ENCODE measurements around the gene RSRC1.

The RSRC1 gene

GRCh38 chr3:158572766-158573060 lies 462.8 kb downstream of the RSRC1 start:
- Histone ChIP-seq H3K4ac (ENCODE audit: low read depth, low read length) (no peak overlapping the region), H3K9me3 (ENCODE audit: insufficient read depth, low read depth, low read length) (peaks cover 6% of the 10 kb centered on the region), H3K18ac (ENCODE audit: low read length) (no peak overlapping the region), H3K9ac (ENCODE audit: low read length) (no peak overlapping the region), H3K79me1 (ENCODE audit: low read length) (peaks cover 4% of the 10 kb centered on the region), H2AK5ac (ENCODE audit: low read length) (no peak overlapping the region), H3K4me2 (ENCODE audit: low read length) (no peak overlapping the region), H3K14ac (ENCODE audit: low read length) (no peak overlapping the region), H4K91ac (ENCODE audit: low read depth, low read length) (no peak overlapping the region), H4K8ac (ENCODE audit: low read depth, low read length) (no peak overlapping the region), H2BK5ac (ENCODE audit: low read depth, low read length, poor library complexity) (no peak overlapping the region), H3K79me2 (ENCODE audit: control insufficient read depth, insufficient read depth, low read length, poor library complexity) (no peaks in the 10 kb centered on the region), H3K27me3 (ENCODE audit: insufficient read depth, low read length) (no peaks in the 10 kb centered on the region), H4K12ac (ENCODE audit: low read depth, low read length) (no peak overlapping the region), H3K27ac (ENCODE audit: low read depth, low read length) (no peak overlapping the region), H3K4me1 (ENCODE audit: control insufficient read depth in 1 of 2, insufficient read depth in 2 of 2, low read length in 2 of 2) (peaks cover 0 to 4% of the 10 kb centered on the region in 2 experiments), H2BK120ac (ENCODE audit: insufficient read depth, low read length, poor library complexity) (no peak overlapping the region), H2AFZ (ENCODE audit: insufficient read depth, low read length, poor library complexity) (no peak overlapping the region), H3K23ac (ENCODE audit: low read length) (no peak overlapping the region), H3K4me3 (ENCODE audit: low read depth, low read length) (no peak overlapping the region), H3K36me3 (ENCODE audit: control insufficient read depth in 1 of 2, insufficient read depth in 2 of 2, low read length in 2 of 2) (no peaks in the 10 kb centered on the region), H2BK12ac (ENCODE audit: low read length) (no peak overlapping the region)
- DNase-seq, result no peak
- WGBS (ENCODE audit: extremely low coverage, insufficient coverage, insufficient read length), result 100% methylated on average over 3 of the region's 8 CpGs

- no peak overlapping the region for H2AK5ac ChIP-seq (ENCODE audit: low read length)
- H4K12ac ChIP-seq (ENCODE audit: low read depth, low read length), result no peak overlapping the region
- WGBS (ENCODE audit: extremely low coverage, insufficient coverage, insufficient read length), result no CpG with 5 or more reads among the region's 7 CpGs
- H3K14ac ChIP-seq (ENCODE audit: low read length), result no peak overlapping the region
- no peak overlapping the region for H2BK120ac ChIP-seq (ENCODE audit: insufficient read depth, low read length, poor library complexity)
- H3K9me3 ChIP-seq (ENCODE audit: insufficient read depth, low read depth, low read length), result peaks cover 6% of the 10 kb centered on the region
- no peak overlapping the region for H3K23ac ChIP-seq (ENCODE audit: low read length)
- peaks cover 0 to 4% of the 10 kb centered on the region in 2 experiments for H3K4me1 ChIP-seq (ENCODE audit: control insufficient read depth in 1 of 2, insufficient read depth in 2 of 2, low read length in 2 of 2)
- no peak overlapping the region for H3K4me3 ChIP-seq (ENCODE audit: low read depth, low read length)
- no peak overlapping the region for H4K8ac ChIP-seq (ENCODE audit: low read depth, low read length)
- no peak overlapping the region for H3K18ac ChIP-seq (ENCODE audit: low read length)
- no peaks in the 10 kb centered on the region for H3K36me3 ChIP-seq (ENCODE audit: control insufficient read depth in 1 of 2, insufficient read depth in 2 of 2, low read length in 2 of 2)
- no peak for DNase-seq
- H3K79me1 ChIP-seq (ENCODE audit: low read length), result peaks cover 4% of the 10 kb centered on the region
- H4K91ac ChIP-seq (ENCODE audit: low read depth, low read length), result no peak overlapping the region
- H3K27ac ChIP-seq (ENCODE audit: low read depth, low read length), result no peak overlapping the region
- H2BK5ac ChIP-seq (ENCODE audit: low read depth, low read length, poor library complexity), result no peak overlapping the region
- no peak overlapping the region for H2AFZ ChIP-seq (ENCODE audit: insufficient read depth, low read length, poor library complexity)
- H3K79me2 ChIP-seq (ENCODE audit: control insufficient read depth, insufficient read depth, low read length, poor library complexity), result no peaks in the 10 kb centered on the region
- H3K4me2 ChIP-seq (ENCODE audit: low read length), result no peak overlapping the region
- H3K4ac ChIP-seq (ENCODE audit: low read depth, low read length), result no peak overlapping the region
- H3K9ac ChIP-seq (ENCODE audit: low read length), result no peak overlapping the region
- no peaks in the 10 kb centered on the region for H3K27me3 ChIP-seq (ENCODE audit: insufficient read depth, low read length)
- no peak overlapping the region for H2BK12ac ChIP-seq (ENCODE audit: low read length)
These were observed 463.8 kb downstream of the RSRC1 start for GRCh38 chr3:158573714-158574113.

- no peak overlapping the region for H3K18ac ChIP-seq (ENCODE audit: low read length)
- H4K8ac ChIP-seq (ENCODE audit: low read depth, low read length), result no peak overlapping the region
- no peak for DNase-seq
- H3K23ac ChIP-seq (ENCODE audit: low read length), result no peak overlapping the region
- no peaks in the 10 kb centered on the region for H3K36me3 ChIP-seq (ENCODE audit: control insufficient read depth in 1 of 2, insufficient read depth in 2 of 2, low read length in 2 of 2)
- H2AK5ac ChIP-seq (ENCODE audit: low read length), result no peak overlapping the region
- no CpG with 5 or more reads among the region's 1 CpG for WGBS (ENCODE audit: extremely low coverage, insufficient coverage, insufficient read length)
- no peak overlapping the region for H2BK5ac ChIP-seq (ENCODE audit: low read depth, low read length, poor library complexity)
- H2BK12ac ChIP-seq (ENCODE audit: low read length), result no peak overlapping the region
- peaks cover 6% of the 10 kb centered on the region for H3K9me3 ChIP-seq (ENCODE audit: insufficient read depth, low read depth, low read length)
- H3K14ac ChIP-seq (ENCODE audit: low read length), result no peak overlapping the region
- no peak overlapping the region for H3K27ac ChIP-seq (ENCODE audit: low read depth, low read length)
- no peak overlapping the region for H2AFZ ChIP-seq (ENCODE audit: insufficient read depth, low read length, poor library complexity)
- no peak overlapping the region for H4K91ac ChIP-seq (ENCODE audit: low read depth, low read length)
- no peak overlapping the region for H4K12ac ChIP-seq (ENCODE audit: low read depth, low read length)
- no peaks in the 10 kb centered on the region for H3K79me2 ChIP-seq (ENCODE audit: control insufficient read depth, insufficient read depth, low read length, poor library complexity)
- H3K9ac ChIP-seq (ENCODE audit: low read length), result no peak overlapping the region
- no peak overlapping the region for H3K4ac ChIP-seq (ENCODE audit: low read depth, low read length)
- H3K27me3 ChIP-seq (ENCODE audit: insufficient read depth, low read length), result no peaks in the 10 kb centered on the region
- H3K4me3 ChIP-seq (ENCODE audit: low read depth, low read length), result no peak overlapping the region
- H3K4me1 ChIP-seq (ENCODE audit: control insufficient read depth in 1 of 2, insufficient read depth in 2 of 2, low read length in 2 of 2), result peaks cover 0 to 4% of the 10 kb centered on the region in 2 experiments
- H2BK120ac ChIP-seq (ENCODE audit: insufficient read depth, low read length, poor library complexity), result no peak overlapping the region
- H3K79me1 ChIP-seq (ENCODE audit: low read length), result peaks cover 4% of the 10 kb centered on the region
- no peak overlapping the region for H3K4me2 ChIP-seq (ENCODE audit: low read length)
These were observed 464.8 kb downstream of the RSRC1 start for GRCh38 chr3:158574646-158575045.

GRCh38 chr3:158590223-158590622 lies 480.3 kb downstream of the RSRC1 start:
- no peak overlapping the region for H4K91ac ChIP-seq (ENCODE audit: low read depth, low read length)
- H2AFZ ChIP-seq (ENCODE audit: insufficient read depth, low read length, poor library complexity), result no peak overlapping the region
- H3K9ac ChIP-seq (ENCODE audit: low read length), result no peak overlapping the region
- no peaks in the 10 kb centered on the region for H3K36me3 ChIP-seq (ENCODE audit: control insufficient read depth in 1 of 2, insufficient read depth in 2 of 2, low read length in 2 of 2)
- no peaks in the 10 kb centered on the region for H3K79me2 ChIP-seq (ENCODE audit: control insufficient read depth, insufficient read depth, low read length, poor library complexity)
- H3K4me3 ChIP-seq (ENCODE audit: low read depth, low read length), result no peak overlapping the region
- no peaks in the 10 kb centered on the region for H3K79me1 ChIP-seq (ENCODE audit: low read length)
- H2BK120ac ChIP-seq (ENCODE audit: insufficient read depth, low read length, poor library complexity), result no peak overlapping the region
- H3K9me3 ChIP-seq (ENCODE audit: insufficient read depth, low read depth, low read length), result no peaks in the 10 kb centered on the region
- no peak overlapping the region for H2BK5ac ChIP-seq (ENCODE audit: low read depth, low read length, poor library complexity)
- no peak overlapping the region for H2BK12ac ChIP-seq (ENCODE audit: low read length)
- H3K4me1 ChIP-seq (ENCODE audit: control insufficient read depth in 1 of 2, insufficient read depth in 2 of 2, low read length in 2 of 2), result peaks cover 0 to 2% of the 10 kb centered on the region in 2 experiments
- H3K27me3 ChIP-seq (ENCODE audit: insufficient read depth, low read length), result no peaks in the 10 kb centered on the region
- no peak overlapping the region for H3K14ac ChIP-seq (ENCODE audit: low read length)
- no peak overlapping the region for H3K23ac ChIP-seq (ENCODE audit: low read length)
- H3K4me2 ChIP-seq (ENCODE audit: low read length), result no peak overlapping the region
- no peak overlapping the region for H4K8ac ChIP-seq (ENCODE audit: low read depth, low read length)
- H3K18ac ChIP-seq (ENCODE audit: low read length), result no peak overlapping the region
- no peak for DNase-seq
- H4K12ac ChIP-seq (ENCODE audit: low read depth, low read length), result no peak overlapping the region
- no peak overlapping the region for H2AK5ac ChIP-seq (ENCODE audit: low read length)
- H3K4ac ChIP-seq (ENCODE audit: low read depth, low read length), result no peak overlapping the region
- H3K27ac ChIP-seq (ENCODE audit: low read depth, low read length), result no peak overlapping the region

Data from trophoblast cell (in vitro differentiated cells and primary cell).